Upper lobe of right lung (tissue), 1 donor: ENCODE measurements around the gene RPA3. TPM values are rescaled to one million over a fixed set of nuclear protein-coding genes. Genes with fewer than 3 reads are reported as not detected.

Source experiments
- ATAC-seq: fragments of 200-7000 bp; cut with Tn5 transposase; one replicate; pipeline ENCODE4 v1.9.1; 2020; ENCODE audit warnings: mild to moderate bottlenecking, moderate library complexity
- DNase-seq: peaks from one replicate; pipeline ENCODE4 v3.0.0-alpha.2; 2020
- H3K27ac ChIP-seq: fragments of 200-600 bp; one replicate; pipeline ENCODE4 v1.8.0; 2022
- H3K27me3 ChIP-seq: fragments of 200-600 bp; one replicate; pipeline ENCODE4 v1.8.0; 2022; ENCODE audit warnings: mild to moderate bottlenecking
- H3K36me3 ChIP-seq: fragments of 200-600 bp; one replicate; pipeline ENCODE4 v1.8.0; 2022
- H3K4me1 ChIP-seq: fragments of 200-600 bp; one replicate; pipeline ENCODE4 v1.8.0; 2022
- H3K4me3 ChIP-seq: fragments of 200-600 bp; one replicate; pipeline ENCODE4 v1.8.0; 2022; ENCODE audit warnings: mild to moderate bottlenecking
- H3K9me3 ChIP-seq: fragments of 200-600 bp; one replicate; pipeline ENCODE4 v1.8.0; 2022
- intact Hi-C: fragments of 100-400 bp; cut with DNase I; formaldehyde crosslinking; loops from one replicate; pipeline ENCODE4 v1.11.0; 2022
- total RNA-seq: library from RNA; stranded (reverse); fragmentation: NEBNext Ultra II Directional; extraction: Animal tissue kit (Norgen Biotek cat#: 25700); gene quantifications from one replicate; pipeline ENCODE4 v1.2.1, GENCODE V29; 2021
- TF ChIP-seq, protein P1 (sequence below): fragments of 200-600 bp; IDR thresholded peaks from one replicate; pipeline ENCODE4 v1.8.0; 2022; ENCODE audit warnings: antibody characterized with exemption
- donor health status: DM: no; HTN: yes; CAD: no; lungs with severe emphysema.

Gene RPA3
- total RNA-seq, 1 donor from 2014 or later = 21.4 TPM

DNA sequence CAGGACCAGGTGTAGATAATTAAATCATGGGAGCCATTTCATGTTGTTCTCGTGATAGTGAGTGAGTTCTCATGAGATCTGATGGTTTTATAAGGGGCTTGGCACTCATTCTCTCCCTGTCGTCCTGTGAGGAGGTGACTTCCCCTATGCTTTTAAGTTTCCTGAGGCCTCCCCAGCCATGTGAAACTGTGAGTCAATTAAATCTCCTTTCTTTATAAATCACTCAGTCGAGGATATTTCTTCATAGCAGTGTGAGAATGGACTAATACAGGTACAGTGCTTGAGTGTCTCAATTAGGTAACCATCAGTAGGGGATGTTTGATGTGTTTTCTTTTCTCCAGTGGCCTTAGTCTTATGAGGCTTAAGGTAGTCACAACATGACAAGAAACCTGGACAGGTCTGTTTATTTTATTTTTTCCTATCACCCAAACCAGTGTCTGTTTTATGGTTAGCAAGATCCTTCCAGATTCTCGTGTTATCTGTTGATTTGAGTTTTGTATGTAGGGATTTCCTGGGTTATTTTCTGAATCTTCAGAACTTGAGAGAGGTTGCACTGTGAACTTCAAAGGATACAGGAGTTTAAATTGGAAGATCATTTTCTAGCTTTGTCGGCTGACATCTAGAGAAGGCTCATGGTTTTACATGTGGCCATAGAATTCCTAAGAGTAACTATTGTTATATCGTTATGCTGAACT is 45.7 kb downstream of the RPA3 start:
- intact Hi-C loops = no loop called here
- TF ChIP-seq, protein P1, sequence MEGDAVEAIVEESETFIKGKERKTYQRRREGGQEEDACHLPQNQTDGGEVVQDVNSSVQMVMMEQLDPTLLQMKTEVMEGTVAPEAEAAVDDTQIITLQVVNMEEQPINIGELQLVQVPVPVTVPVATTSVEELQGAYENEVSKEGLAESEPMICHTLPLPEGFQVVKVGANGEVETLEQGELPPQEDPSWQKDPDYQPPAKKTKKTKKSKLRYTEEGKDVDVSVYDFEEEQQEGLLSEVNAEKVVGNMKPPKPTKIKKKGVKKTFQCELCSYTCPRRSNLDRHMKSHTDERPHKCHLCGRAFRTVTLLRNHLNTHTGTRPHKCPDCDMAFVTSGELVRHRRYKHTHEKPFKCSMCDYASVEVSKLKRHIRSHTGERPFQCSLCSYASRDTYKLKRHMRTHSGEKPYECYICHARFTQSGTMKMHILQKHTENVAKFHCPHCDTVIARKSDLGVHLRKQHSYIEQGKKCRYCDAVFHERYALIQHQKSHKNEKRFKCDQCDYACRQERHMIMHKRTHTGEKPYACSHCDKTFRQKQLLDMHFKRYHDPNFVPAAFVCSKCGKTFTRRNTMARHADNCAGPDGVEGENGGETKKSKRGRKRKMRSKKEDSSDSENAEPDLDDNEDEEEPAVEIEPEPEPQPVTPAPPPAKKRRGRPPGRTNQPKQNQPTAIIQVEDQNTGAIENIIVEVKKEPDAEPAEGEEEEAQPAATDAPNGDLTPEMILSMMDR = no peak
- ATAC-seq (no peak), DNase-seq (no peak)
- Histone ChIP-seq H3K4me1 (no peaks in the 10 kb centered on the region), H3K9me3 (no peaks in the 10 kb centered on the region), H3K36me3 (no peaks in the 10 kb centered on the region), H3K4me3 (no peak overlapping the region), H3K27ac (no peak overlapping the region), H3K27me3 (no peaks in the 10 kb centered on the region)

DNA sequence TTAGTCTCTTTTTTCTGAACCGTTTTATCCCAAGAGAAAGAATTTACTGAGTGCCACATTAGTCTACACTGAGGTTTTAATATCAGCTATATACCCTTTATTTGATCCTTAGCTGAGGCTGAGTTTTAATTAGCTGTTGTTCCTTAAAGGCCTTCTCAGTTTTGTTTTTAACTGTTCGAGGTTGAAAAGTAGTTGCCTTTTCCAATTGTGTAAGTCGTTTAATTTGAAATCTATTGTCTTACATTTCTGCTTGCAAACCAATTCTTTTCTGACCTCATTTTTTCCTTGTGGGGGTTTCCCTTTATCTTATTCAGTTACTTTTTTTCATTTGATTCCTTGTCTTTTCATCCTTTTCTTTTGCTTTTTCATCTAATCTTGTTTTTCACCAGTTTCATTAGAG is 47.0 kb downstream of the RPA3 start:
- ATAC-seq (no peak), DNase-seq (no peak)
- no peaks in the 10 kb centered on the region for H3K4me1 ChIP-seq
- no peaks in the 10 kb centered on the region for H3K27me3 ChIP-seq
- no peaks in the 10 kb centered on the region for H3K9me3 ChIP-seq
- intact Hi-C loops = no loop called here
- no peaks in the 10 kb centered on the region for H3K36me3 ChIP-seq
- TF ChIP-seq, protein P1 = no peak
- H3K27ac ChIP-seq = no peak overlapping the region
- no peak overlapping the region for H3K4me3 ChIP-seq

DNA sequence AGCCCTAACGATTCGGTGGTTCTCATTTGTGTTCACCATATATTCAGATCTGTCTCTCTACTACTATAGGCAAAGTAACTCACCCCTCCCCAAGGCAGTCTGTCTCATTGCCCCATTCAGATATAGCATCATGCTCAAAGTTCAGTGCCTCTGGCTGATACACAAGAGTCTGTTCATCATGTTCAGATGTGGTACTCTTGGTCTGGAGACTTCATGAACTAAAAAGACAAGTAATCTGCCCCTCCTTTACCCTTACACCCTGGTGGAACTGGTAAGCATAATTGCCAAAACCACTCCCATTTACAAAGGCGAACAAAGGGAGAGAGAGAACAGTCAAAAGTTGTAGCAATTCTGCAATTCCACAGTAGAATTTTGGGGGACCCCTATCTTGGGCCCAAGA is 47.9 kb downstream of the RPA3 start:
- intact Hi-C loops = no loop called here
- TF ChIP-seq, protein P1 = no peak
- H3K27ac ChIP-seq = no peak overlapping the region
- H3K27me3 ChIP-seq = no peaks in the 10 kb centered on the region
- ATAC-seq (no peak), DNase-seq (no peak)
- H3K36me3 ChIP-seq = no peaks in the 10 kb centered on the region
- H3K9me3 ChIP-seq = no peaks in the 10 kb centered on the region
- no peaks in the 10 kb centered on the region for H3K4me1 ChIP-seq
- no peak overlapping the region for H3K4me3 ChIP-seq

DNA sequence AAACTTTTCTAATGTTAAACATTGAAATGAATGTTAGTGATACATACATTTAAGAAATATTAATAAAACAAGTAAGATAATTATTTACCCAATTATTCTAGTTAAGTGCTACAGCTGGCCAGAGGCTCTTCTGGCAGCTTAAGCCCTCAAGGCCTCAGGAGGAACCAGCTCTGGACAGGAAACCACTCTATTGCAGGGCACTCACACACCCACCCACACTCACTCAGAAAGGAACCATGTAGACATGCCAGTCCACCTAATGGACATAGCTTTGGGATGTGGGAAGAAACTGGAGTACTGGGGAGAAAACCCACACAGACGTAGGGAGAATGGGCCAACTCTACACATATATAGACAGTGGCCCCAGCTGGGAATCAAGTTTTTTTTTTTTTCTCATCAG is 49.7 kb downstream of the RPA3 start:
- intact Hi-C loops = no loop called here
- ATAC-seq (peak; percentile 94), DNase-seq (no peak)
- H3K9me3 ChIP-seq = no peaks in the 10 kb centered on the region
- H3K4me3 ChIP-seq = no peak overlapping the region
- peaks cover 7% of the 10 kb centered on the region for H3K4me1 ChIP-seq
- TF ChIP-seq, protein P1 = no peak
- H3K36me3 ChIP-seq = no peaks in the 10 kb centered on the region
- no peak overlapping the region for H3K27ac ChIP-seq
- no peaks in the 10 kb centered on the region for H3K27me3 ChIP-seq

DNA sequence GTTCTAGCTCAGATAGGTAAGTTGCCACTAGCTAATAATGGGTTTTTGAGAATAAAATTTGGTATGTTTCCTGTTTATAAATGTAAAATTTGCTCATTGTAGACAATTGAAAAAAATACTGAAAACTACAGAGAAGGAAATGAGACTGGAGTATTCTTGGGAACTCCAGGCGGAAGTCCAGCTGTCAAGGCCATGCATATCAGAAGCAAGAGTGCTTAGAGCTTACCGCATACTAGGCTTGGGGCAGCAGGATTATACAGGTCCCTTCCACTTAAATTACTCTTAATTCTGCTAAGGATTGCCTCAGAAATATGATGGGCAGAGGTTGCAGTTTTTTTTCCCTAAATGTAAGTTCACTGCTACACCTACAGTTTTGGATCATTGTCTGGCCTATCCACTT is 51.2 kb downstream of the RPA3 start:
- intact Hi-C loops = no loop called here
- H3K27me3 ChIP-seq = no peaks in the 10 kb centered on the region
- no peak for ATAC-seq

More for the DNA sequence above, 51.2 kb downstream of the RPA3 start:
- Histone ChIP-seq H3K9me3 (no peaks in the 10 kb centered on the region), H3K4me3 (no peak overlapping the region), H3K4me1 (peaks cover 7% of the 10 kb centered on the region), H3K27ac (no peak overlapping the region), H3K36me3 (no peaks in the 10 kb centered on the region)
- no peak for DNase-seq
- TF ChIP-seq, protein P1 = no peak
